22Rv1 (cell line): ENCODE data around the gene SRRT.

Source experiments
- CTCF ChIP-seq: fragments of 450-650 bp; IDR thresholded peaks from 2 replicates; pipeline ENCODE4 v1.5.1; 2017; ENCODE audit warnings: mild to moderate bottlenecking
- ZFX ChIP-seq: fragments of 450-650 bp; IDR thresholded peaks from 2 replicates; pipeline ENCODE4 v1.6.1; 2017; ENCODE audit warnings: antibody characterized with exemption, borderline replicate concordance

GRCh38 chr7:100863406-100863950 is 11.4 kb upstream of the SRRT start:
- TF ChIP-seq CTCF (no peak), ZFX (no peak)
